ENCODE data around the gene SYNPO.

DNA sequence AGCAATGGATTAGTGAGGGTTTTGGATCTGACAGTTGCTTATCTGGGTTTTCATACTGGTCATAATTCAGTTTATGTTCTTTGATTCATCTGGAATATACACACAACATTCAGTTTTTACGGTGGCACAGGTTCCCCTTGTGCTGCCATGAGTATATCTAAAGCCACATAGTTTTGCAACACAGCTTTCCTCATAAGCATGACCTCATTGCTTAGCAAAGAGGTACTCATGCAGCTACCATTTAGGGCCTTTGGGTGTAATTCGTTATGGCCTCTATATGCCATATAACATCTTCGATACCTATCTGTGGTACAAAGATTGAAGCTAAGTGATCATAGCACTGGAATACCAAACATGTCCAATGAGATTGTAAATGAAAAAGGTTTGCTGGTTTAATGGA is 63.3 kb downstream of the SYNPO start:
- TF ChIP-seq, protein P1, sequence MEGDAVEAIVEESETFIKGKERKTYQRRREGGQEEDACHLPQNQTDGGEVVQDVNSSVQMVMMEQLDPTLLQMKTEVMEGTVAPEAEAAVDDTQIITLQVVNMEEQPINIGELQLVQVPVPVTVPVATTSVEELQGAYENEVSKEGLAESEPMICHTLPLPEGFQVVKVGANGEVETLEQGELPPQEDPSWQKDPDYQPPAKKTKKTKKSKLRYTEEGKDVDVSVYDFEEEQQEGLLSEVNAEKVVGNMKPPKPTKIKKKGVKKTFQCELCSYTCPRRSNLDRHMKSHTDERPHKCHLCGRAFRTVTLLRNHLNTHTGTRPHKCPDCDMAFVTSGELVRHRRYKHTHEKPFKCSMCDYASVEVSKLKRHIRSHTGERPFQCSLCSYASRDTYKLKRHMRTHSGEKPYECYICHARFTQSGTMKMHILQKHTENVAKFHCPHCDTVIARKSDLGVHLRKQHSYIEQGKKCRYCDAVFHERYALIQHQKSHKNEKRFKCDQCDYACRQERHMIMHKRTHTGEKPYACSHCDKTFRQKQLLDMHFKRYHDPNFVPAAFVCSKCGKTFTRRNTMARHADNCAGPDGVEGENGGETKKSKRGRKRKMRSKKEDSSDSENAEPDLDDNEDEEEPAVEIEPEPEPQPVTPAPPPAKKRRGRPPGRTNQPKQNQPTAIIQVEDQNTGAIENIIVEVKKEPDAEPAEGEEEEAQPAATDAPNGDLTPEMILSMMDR (conservative IDR thresholded peaks at IDR 0.05 in 1 of 2, IDR thresholded peaks at IDR 0.05 in 1 of 2; ENCODE audit: low read depth in 1 of 2, low read length in 2 of 2) = no peak
- TF ChIP-seq EZH2 (IDR thresholded peaks at IDR 0.05; ENCODE audit: low read length, missing control alignments) = no peak

All from fibroblast of lung (primary cell).